Stimulated activated CD4-positive, alpha-beta T cell treated with anti-CD3 and anti-CD28 coated beads, Interleukin-4, amount 100 ng/mL, for 48 hours (primary cell): Measurements from ENCODE around the gene OSM.

Source experiments
- DNase-seq, 2 donors: peaks; one replicate each; pipeline ENCODE4 v3.0.0-alpha.2; 2020; ENCODE audit warnings: low read depth in 2 of 2

Gene OSM

GRCh38 chr22:30285176-30285845 is 18.7 kb upstream of the OSM start:
- no peak for DNase-seq

- DNase-seq: no peak
Observed at GRCh38 chr22:30284666-30285065, 18.0 kb upstream of the OSM start.

GRCh38 chr22:30284172-30284571 is 17.5 kb upstream of the OSM start:
- no peak for DNase-seq

DNA sequence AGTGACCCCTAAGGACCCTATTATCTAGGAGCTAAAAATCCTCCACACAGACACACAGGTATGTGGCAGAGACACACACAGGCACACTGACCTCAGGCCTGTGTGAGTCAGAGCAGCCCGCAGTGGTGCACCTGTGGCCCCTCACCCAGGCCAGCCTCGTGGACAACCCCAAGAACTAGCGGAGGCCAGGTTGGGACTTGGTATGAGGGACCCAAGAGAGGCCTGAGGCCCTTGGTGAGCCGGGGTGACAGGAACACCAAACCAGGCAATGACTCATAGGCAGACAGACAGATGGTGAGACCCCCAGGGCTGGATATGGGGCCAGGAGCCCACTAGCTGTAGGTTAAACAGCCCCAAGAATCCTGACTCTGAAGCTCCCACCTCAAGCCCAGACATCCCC is 16.7 kb upstream of the OSM start:
- no peak for DNase-seq

- no peak for DNase-seq
Observed at GRCh38 chr22:30282616-30283046, 16.0 kb upstream of the OSM start.

DNA sequence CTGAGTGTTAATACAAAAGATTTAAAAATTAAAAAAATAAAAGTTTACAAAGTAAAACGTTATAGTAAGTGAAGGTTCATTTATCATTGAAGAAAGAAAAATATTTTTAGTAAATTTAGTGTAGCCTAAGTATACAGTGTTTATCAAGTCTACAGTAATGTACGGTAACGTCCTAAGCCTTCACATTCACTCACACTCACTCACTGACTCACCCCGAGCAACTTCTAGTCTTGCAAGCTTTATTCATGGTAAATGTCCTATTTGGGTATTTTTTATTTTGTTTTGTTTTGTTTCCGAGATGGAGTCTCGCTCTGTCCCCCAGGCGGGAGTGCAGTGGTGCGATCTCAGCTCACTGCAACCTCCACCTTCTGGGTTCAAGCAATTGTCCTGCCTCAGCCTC is 13.9 kb upstream of the OSM start:
- DNase-seq: no peak

- DNase-seq: no peak
Observed at GRCh38 chr22:30279932-30280331, 13.3 kb upstream of the OSM start.

GRCh38 chr22:30279046-30279788 is 12.6 kb upstream of the OSM start:
- no peak for DNase-seq

DNA sequence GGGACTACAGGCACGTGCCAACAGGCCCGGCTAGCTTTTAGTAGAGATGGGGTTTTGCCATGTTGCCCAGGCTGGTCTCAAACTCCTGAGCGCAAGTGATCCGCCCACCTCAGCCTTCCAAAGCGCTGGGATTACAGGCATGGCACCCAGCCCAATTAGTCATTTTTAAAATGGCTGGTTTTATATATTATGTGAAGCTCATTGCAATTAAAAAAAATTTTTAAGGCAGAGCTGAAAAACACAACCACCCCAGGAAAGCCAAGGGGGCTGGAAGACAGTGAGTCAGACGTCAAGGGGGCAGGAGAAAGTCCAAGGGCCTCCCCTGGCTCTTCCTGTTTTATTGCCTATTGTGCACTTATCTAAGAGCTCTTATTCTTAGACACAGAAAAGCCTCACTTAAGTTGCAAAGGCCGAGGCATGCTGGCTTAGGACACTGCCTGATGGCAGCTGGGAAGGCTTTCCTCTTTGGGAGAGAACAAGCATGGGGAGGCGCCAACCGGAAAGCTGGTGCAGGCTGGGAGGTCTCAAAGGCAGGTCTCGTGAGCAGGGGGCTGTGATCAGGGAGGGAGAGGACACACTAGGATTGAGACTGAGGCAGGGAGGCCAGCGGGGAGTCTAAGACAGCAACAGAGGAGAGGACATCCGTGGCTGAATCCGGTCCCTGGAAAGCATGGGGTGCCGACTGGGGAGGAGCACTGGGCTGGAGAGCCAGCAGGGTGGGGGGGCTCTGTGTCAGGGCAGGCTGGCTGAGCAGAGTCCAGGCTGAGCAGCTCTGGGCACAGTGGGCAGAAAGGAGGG is 11.1 kb upstream of the OSM start:
- no peak for DNase-seq

DNA sequence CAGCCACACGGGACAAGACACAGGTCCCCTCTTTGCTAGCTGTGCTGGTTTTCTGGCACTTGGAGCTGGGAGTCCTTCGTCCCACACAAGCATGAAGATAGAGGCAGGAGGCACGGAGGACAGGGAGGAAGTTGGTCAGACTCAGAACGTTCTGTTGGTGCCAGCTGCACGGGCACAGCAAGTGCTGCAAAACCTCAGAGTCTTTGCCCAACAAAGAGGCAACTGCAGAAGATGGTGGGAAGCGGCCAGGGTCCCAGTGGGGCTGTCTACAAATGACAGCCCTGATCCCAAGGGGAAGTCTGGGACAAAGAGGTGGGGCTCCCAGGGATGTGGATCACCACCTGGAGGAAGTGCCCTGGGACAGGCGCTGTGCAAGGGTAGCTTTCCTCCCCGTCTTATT is 9.4 kb upstream of the OSM start:
- no peak for DNase-seq

DNA sequence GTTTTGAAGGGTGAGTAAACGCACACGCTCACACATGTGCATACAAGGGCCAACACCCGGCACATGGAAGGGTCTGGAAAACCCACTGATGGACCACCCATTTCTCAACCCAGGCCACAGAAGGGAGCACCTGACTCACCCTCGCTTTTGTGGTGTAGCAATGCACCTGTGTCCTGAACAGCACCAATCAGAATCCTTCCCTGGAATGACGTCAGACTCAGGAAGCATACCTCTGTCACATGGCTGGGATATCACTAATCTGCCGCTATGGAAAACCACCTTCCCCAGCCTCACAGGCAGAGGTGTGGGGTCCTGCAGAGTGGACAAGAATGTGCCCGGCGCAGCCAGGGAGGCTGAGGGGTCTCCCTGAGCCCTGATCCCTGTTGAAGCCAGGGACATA is 9.0 kb upstream of the OSM start:
- DNase-seq: no peak

DNA sequence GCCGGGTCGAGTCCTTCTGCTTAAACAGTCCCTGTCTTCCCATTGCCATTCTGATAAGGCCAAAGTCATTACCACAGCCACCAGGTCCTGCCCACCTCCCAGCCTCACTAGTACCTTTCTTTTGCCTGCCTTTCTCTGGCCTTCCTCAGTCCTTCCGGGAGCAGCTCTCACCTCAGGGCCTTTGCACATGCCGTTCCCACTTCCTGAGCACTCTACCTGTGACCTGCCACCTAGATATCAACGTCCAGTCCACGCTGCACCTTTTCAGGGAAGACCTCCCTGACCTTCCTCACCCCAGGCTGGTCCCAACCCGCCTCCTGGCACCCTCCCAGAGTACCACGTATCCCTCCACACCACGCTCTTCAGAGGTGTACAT is 7.8 kb upstream of the OSM start:
- DNase-seq: no peak

- DNase-seq: no peak
Observed at GRCh38 chr22:30273711-30274436, 7.2 kb upstream of the OSM start.

- DNase-seq: no peak
Observed at GRCh38 chr22:30272781-30273601, 6.3 kb upstream of the OSM start.

DNA sequence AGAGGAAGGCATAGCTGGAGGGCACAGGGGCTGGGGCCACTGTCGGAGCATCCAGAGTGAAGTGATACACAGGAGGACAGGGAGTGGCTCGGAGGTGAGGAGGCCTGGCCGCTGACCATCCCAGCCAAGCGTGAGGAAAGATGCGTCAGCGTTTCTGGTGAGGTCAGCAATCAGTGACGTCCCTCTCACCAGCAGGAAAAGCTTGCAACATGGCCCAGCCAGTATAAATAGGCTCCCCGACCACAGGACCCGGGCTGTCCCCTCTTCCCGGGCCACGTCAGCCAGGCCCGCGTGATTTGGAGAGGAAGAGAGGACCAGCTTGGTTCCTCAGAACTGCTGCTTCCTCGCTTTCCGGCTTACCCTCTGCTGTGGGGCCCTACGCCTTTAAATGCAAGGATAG is 4.2 kb upstream of the OSM start:
- DNase-seq: no peak

DNA sequence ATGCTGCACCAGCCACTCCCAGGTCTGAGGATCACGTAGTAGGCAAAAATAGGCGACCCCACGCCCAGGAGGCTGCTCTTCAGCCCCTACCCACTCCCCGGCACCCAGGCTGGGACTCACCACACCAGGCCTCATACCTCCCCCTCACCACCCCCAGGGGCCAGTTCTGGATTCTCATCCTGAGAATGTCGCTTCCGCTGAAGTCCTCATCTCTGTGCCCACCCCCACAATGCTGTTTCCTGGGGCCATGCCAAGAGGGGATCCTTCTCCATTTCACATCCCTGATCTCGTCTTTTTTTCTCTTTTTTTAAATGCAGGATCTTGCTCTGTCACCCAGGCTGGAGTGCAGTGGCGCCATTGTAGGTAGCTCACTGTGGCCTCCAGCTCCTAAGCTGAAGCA is 1.7 kb upstream of the OSM start:
- DNase-seq: no peak

DNA sequence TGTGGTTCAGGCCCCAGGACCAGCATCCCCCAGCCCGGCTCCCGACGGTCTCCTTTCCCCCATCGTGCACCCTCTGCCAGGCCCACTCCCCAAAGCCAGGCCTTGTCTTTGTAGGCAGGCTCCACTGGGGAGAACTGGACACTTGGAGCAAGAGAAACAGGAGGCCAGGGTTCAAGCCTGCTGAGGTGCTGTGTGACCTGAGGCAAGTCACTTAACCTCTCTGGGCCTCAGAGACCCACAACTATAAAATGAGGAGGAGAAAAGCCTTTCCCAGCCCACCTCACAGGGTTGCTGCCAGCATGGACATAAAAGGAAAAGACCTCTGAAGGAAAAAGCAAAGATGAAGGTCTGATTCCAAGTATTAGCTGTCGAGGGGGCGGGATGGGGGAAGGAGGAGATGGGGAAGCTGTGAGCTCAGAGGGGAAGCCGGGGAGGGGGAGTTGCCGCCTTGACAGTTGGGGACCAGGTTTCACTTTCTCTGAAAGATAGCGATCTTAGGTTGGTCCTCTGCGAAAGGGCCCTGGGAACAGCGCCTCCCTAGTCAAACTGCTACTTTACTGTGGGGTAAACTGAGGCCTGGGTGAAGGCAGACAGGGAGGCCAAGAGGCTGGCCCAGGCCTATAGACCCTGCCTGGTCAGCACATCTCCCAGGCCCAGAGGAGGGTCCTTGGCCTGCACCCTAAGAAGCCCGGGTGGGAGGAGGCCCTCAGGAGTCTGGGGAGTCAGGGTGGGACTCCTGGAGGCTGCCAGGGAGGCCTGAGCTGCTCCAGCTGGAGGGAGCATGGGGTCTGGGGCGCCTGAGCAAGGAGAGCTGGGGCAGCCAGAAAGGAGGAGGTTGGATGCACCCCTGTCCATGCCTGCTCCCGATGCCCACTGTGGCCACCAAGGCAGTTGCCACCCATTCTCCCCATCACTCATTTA is 991 bp upstream of the OSM start:
- peak in 1 of 2 donors; percentile 46 for DNase-seq

GRCh38 chr22:30265823-30266444 is 717 bp downstream of the OSM start:
- DNase-seq: peak; percentile 76 to 82

- DNase-seq: no peak
Observed at GRCh38 chr22:30265131-30265720, 1.4 kb downstream of the OSM start.
